Rectal smooth muscle tissue (tissue), 1 donor: ENCODE data around the gene NFAM1.

Source experiments
- H3K27ac ChIP-seq: one replicate; pipeline ENCODE4 v1.7.0; 2013; ENCODE audit warnings: low read depth, low read length, inconsistent platforms
- H3K27me3 ChIP-seq: one replicate; pipeline ENCODE4 v1.7.0; 2013; ENCODE audit warnings: low read length; ENCODE audit not compliant: control insufficient read depth, insufficient read depth
- H3K36me3 ChIP-seq: one replicate; pipeline ENCODE4 v1.7.0; 2013; ENCODE audit warnings: low read length; ENCODE audit not compliant: control insufficient read depth, insufficient read depth
- H3K4me1 ChIP-seq: one replicate; pipeline ENCODE4 v1.7.0; 2013; ENCODE audit warnings: low read length; ENCODE audit not compliant: control insufficient read depth, insufficient read depth
- H3K4me3 ChIP-seq: one replicate; pipeline ENCODE4 v1.7.0; 2013; ENCODE audit warnings: low read length
- H3K9ac ChIP-seq: one replicate; pipeline ENCODE4 v1.7.0; 2013; ENCODE audit warnings: low read length

Gene NFAM1

DNA sequence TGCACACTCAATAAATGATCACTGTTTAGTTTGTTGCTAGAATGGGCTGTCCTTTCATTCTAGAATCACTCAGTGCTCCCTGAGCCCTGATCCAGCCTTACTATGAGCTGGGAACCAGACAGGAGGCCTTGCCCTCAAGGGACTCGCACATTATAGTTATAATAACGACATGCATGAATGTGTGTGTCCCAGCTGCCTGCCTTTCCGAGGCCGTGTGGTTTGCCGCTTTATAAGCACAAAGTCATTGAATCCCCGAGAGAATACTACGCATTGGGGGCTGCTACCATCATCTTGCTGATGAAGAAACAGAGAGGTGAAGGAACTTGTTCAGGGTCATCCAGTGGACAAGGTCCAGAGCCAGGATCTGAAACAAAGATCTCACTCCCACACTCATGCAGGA lies 75.7 kb downstream of the NFAM1 start:
- H3K36me3 ChIP-seq = no peaks in the 10 kb centered on the region
- H3K27ac ChIP-seq = no peak overlapping the region
- H3K9ac ChIP-seq = no peak overlapping the region
- H3K4me1 ChIP-seq = peaks cover 2% of the 10 kb centered on the region
- H3K27me3 ChIP-seq = no peaks in the 10 kb centered on the region
- H3K4me3 ChIP-seq = no peak overlapping the region

DNA sequence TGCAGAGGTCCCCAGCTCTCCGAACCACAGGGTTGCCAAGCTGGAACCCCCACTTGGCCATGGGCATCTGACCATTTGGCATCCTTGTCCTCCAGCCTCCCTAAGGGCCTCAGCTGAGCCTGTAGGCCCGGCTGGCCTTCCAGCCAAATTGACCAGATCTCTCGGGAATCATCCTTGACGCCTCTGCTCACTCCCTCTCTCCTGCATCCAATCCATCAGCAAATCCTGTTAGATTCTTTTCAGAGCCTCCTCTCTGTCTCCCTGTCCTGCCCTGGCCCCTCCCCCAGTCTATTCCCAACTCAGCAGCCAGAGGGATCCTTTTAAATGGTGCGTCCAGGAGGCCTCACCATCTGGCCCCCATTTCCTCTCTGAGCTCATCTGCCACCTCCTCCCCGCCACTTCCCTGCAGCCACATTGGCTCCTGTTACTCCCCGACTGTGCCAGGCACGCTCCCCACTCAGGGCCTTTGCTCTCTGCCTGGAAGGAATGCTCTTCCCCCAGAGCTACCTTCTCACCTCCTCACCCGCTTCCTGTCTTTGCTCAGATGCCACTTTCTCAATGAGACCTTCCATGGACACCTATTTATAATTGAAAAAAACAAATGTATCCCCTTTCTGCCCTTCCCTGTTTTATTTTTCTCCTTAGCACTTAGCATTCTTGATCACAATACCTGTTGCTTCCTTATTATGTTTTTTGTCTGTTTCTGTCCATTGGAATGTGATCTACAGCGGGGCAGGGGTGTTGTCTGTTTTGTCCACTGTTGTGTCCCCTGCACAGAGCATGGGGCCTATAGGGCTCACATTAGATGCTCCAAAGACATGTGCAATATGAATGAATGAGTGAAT lies 78.1 kb downstream of the NFAM1 start:
- Histone ChIP-seq H3K27ac (no peak overlapping the region), H3K4me1 (peaks cover 2% of the 10 kb centered on the region), H3K9ac (no peak overlapping the region), H3K36me3 (no peaks in the 10 kb centered on the region), H3K27me3 (no peaks in the 10 kb centered on the region), H3K4me3 (no peak overlapping the region)

DNA sequence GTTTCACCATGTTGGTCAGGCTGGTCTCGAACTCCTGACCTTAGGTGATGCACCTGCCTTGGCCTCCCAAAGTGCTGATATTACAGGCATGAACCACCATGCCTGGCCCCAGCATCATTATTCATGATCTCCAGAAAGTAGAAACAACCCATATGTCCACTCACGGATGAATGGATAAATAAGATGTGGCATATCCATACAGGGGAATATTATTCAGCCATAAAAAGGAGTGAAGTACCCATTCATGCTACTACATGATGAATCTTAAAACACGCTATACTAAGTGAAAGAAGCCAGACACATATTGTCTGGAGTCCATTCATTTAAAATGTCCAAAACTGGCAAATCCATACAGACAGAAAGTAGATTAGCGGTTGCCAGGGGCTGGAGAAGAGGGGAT lies 81.8 kb downstream of the NFAM1 start:
- Histone ChIP-seq H3K27ac (no peak overlapping the region), H3K27me3 (no peaks in the 10 kb centered on the region), H3K9ac (no peak overlapping the region), H3K4me1 (no peaks in the 10 kb centered on the region), H3K36me3 (no peaks in the 10 kb centered on the region), H3K4me3 (no peak overlapping the region)

DNA sequence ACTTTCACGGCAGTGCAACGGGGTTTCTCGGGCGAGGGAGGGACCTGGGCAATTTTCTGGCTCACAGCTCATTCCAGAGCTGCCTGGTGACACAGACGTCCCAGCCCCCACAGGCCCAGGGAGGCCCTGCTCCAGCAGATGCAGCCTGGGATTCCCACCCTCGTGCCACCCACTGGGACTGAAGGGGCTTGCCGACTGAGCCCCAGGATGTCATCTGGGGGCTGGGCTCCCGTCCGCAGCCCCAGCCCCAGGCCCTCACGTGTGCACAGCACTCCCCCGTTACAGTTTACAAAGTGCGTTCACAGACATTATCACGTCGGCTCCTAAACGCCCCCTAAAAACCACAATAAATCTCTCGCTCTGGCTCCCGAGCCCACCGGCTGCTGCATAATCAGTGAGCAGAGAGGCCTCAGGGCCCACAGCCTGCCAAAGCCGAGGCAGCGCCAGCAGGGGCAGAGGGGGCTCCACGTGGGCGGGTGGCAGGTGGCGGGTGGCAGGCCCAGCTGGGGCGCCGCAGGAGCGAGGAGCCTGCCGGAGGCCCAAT lies 84.8 kb downstream of the NFAM1 start:
- Histone ChIP-seq H3K9ac (no peak overlapping the region), H3K27me3 (no peaks in the 10 kb centered on the region), H3K36me3 (no peaks in the 10 kb centered on the region), H3K4me1 (peaks cover 3% of the 10 kb centered on the region), H3K27ac (no peak overlapping the region), H3K4me3 (no peak overlapping the region)

DNA sequence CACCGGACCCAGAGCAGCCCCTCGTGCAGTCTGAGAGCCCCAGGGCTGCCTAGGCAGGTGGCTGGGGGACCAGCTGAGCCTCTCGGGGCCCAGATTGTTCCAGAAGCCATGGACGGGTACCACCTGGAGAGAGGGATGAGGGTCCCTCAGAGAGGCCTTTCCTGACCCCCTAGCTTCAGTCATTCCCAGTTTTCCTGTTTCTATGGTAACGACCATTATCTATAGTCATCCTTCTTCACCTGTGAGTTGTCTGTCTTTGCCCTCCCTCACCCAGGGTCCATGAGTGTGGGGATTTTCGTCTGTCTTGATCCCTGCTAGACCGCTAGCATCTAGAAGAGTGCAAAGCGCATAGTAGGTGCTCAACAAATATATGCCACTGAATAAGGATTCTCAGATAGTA lies 85.5 kb downstream of the NFAM1 start:
- Histone ChIP-seq H3K27ac (no peak overlapping the region), H3K9ac (no peak overlapping the region), H3K4me3 (no peak overlapping the region), H3K4me1 (peaks cover 3% of the 10 kb centered on the region), H3K36me3 (no peaks in the 10 kb centered on the region), H3K27me3 (no peaks in the 10 kb centered on the region)

DNA sequence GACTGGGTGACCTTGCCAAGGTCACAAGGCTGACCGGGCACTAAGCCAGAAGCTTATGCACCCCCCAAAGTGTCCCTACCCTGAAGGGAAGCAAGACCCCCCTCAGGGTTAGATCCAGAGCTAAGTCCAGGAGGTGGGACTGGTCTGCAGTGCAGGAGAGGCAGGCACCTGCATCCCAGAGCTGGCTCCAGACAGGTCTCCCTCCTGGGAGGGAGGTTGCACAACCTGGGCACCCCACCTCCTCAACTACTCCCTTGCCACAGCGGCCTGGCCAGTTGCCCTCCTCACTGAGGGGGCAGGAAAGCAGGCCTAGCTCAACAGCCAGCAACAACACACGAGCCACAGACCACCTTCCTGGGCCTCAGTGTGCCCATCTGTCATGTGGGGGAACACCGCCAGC lies 86.7 kb downstream of the NFAM1 start:
- Histone ChIP-seq H3K4me1 (peaks cover 5% of the 10 kb centered on the region), H3K4me3 (no peak overlapping the region), H3K36me3 (no peaks in the 10 kb centered on the region), H3K27ac (no peak overlapping the region), H3K27me3 (no peaks in the 10 kb centered on the region), H3K9ac (no peak overlapping the region)

GRCh38 chr22:42344361-42344905 lies 87.8 kb downstream of the NFAM1 start:
- Histone ChIP-seq H3K4me3 (peak overlapping the region; percentile 35), H3K27ac (peak overlapping the region; percentile 83), H3K27me3 (no peaks in the 10 kb centered on the region), H3K9ac (no peak overlapping the region), H3K4me1 (peaks cover 5% of the 10 kb centered on the region), H3K36me3 (no peaks in the 10 kb centered on the region)

DNA sequence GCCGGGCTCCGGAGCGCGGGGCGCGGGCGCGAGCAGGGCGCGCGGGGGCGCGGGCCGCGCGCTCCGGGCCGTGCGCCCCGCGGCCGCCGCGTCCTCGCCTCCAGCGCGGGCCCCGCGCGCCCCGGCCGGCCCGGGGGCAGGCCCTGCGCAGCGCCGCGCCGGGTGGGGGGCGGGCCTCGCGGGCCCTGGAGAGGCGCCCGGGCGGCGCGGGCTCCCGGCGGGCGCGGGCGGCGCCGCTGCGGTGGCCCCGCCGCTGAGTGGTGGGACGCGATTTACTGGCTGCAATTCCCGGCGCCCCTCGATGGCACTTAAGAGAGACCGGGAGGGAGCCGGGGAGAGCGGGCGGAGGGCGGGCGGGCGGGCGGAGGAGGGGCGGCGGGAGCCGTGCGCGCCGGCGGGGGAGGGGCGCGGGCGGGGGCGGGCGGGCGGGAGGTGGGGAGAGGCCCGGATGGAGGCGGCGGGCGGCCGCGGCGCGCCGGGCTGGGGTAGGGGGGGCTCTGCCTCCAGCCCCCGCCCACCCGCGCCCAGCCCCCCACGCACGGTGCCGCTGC lies 88.6 kb downstream of the NFAM1 start:
- Histone ChIP-seq H3K36me3 (no peaks in the 10 kb centered on the region), H3K27ac (no peak overlapping the region), H3K4me1 (peaks cover 5% of the 10 kb centered on the region), H3K9ac (no peak overlapping the region), H3K4me3 (no peak overlapping the region), H3K27me3 (no peaks in the 10 kb centered on the region)

GRCh38 chr22:42343121-42343454 lies 89.1 kb downstream of the NFAM1 start:
- Histone ChIP-seq H3K36me3 (no peaks in the 10 kb centered on the region), H3K4me1 (peaks cover 5% of the 10 kb centered on the region), H3K4me3 (peak overlapping the region; percentile 54), H3K27ac (peak overlapping the region; percentile 22), H3K9ac (no peak overlapping the region), H3K27me3 (no peaks in the 10 kb centered on the region)

GRCh38 chr22:42342426-42343120 lies 89.6 kb downstream of the NFAM1 start:
- Histone ChIP-seq H3K9ac (no peak overlapping the region), H3K4me3 (peak overlapping the region; percentile 54), H3K27me3 (no peaks in the 10 kb centered on the region), H3K36me3 (no peaks in the 10 kb centered on the region), H3K4me1 (peaks cover 5% of the 10 kb centered on the region), H3K27ac (no peak overlapping the region)

DNA sequence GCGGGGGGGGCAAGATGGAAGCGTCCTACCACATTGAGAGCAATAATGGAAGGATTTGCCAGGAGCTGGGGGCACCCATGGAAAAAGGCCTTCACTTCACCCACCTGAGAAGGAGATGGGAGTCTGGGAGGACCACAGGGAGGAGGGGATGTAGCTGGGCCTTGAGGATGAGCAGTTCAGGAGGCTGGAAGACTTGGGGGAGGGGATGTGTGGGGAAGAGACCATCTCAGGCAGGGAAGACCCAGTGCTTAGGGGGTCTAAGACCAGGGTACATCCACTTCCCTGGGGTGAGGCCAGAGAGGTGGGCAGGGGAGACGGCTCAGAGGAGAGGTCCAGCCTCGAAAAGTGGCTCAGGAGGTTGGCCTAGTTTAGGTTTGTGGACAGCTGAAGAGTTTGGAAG lies 90.4 kb downstream of the NFAM1 start:
- H3K27ac ChIP-seq = no peak overlapping the region
- H3K27me3 ChIP-seq = no peaks in the 10 kb centered on the region
- H3K4me3 ChIP-seq = no peak overlapping the region
- H3K4me1 ChIP-seq = peaks cover 5% of the 10 kb centered on the region
- no peak overlapping the region for H3K9ac ChIP-seq
- H3K36me3 ChIP-seq = no peaks in the 10 kb centered on the region

GRCh38 chr22:42340829-42341383 lies 91.3 kb downstream of the NFAM1 start:
- Histone ChIP-seq H3K9ac (no peak overlapping the region), H3K27ac (no peak overlapping the region), H3K27me3 (no peaks in the 10 kb centered on the region), H3K36me3 (no peaks in the 10 kb centered on the region), H3K4me1 (peaks cover 5% of the 10 kb centered on the region), H3K4me3 (no peak overlapping the region)
